CD14-positive monocyte (primary cell): ENCODE data around the gene MUC3A. TPM values are rescaled to one million over a fixed set of nuclear protein-coding genes. Genes with fewer than 3 reads are reported as not detected.
"Not testable (repeated sequence)": the region's sequence is repeated elsewhere in the genome, so short reads cannot be mapped to it uniquely, and the experiment has no call there.

ENCODE experiments used
- DNase-seq, 3 donors: peaks; one replicate each; pipeline ENCODE4 v3.0.0-alpha.2; 2011 to 2022
- H2AFZ ChIP-seq: 2 replicates; pipeline ENCODE4 v1.6.0; 2012; ENCODE audit warnings: mild to moderate bottlenecking, low read depth, low read length, inconsistent platforms; ENCODE audit not compliant: insufficient read depth, poor library complexity, severe bottlenecking
- H3K27ac ChIP-seq, 2 donors: 1 replicate in 1 of 2; 2 replicates in 1 of 2; pipeline ENCODE4 v1.5.1; 2012 to 2013; ENCODE audit warnings: low read length in 2 of 2, control low read depth in 1 of 2, inconsistent platforms in 1 of 2, low read depth in 1 of 2, mild to moderate bottlenecking in 1 of 2
- H3K27me3 ChIP-seq, 2 donors: one replicate each; pipeline versions ENCODE4 v1.6.0 to v1.6.1; 2011 to 2013; ENCODE audit warnings: low read length in 2 of 2; ENCODE audit not compliant: control insufficient read depth in 2 of 2, insufficient read depth in 2 of 2
- H3K36me3 ChIP-seq, 2 donors: replicated peaks in 1 of 2; 1 replicate in 1 of 2; 2 replicates in 1 of 2; pipeline versions ENCODE4 v1.5.1 to v1.6.1; 2012 to 2013; ENCODE audit warnings: low read length in 2 of 2, control low read depth in 1 of 2, inconsistent platforms in 1 of 2, mild to moderate bottlenecking in 1 of 2; ENCODE audit not compliant: insufficient read depth in 2 of 2, control insufficient read depth in 1 of 2
- H3K4me1 ChIP-seq, 2 donors: 1 replicate in 1 of 2; 2 replicates in 1 of 2; pipeline versions ENCODE4 v1.5.1 to v1.6.1; 2012 to 2013; ENCODE audit warnings: low read length in 2 of 2, control low read depth in 1 of 2, inconsistent platforms in 1 of 2, mild to moderate bottlenecking in 1 of 2, moderate library complexity in 1 of 2; ENCODE audit not compliant: insufficient read depth in 2 of 2, control insufficient read depth in 1 of 2
- H3K4me2 ChIP-seq: replicated peaks from 2 replicates; pipeline ENCODE3; 2012; ENCODE audit warnings: low read length, moderate library complexity, mild to moderate bottlenecking; ENCODE audit not compliant: poor library complexity, severe bottlenecking; ENCODE audit errors: extremely low read depth
- H3K4me3 ChIP-seq, 3 experiments: fragments of 200-600 bp in 1 of 3; sonication (generic) in 1 of 3; replicated peaks in 1 of 3; 1 replicate in 2 of 3; 2 replicates in 1 of 3; pipeline ENCODE4 v1.5.1; 2011 to 2013; ENCODE audit warnings: low read length in 3 of 3, mild to moderate bottlenecking in 3 of 3, control low read depth in 2 of 3, low read depth in 2 of 3, inconsistent platforms in 1 of 3, moderate library complexity in 1 of 3
- H3K79me2 ChIP-seq: 2 replicates; pipeline ENCODE4 v1.6.0; 2012; ENCODE audit warnings: mild to moderate bottlenecking, control low read depth, inconsistent platforms, low read length, moderate library complexity; ENCODE audit not compliant: insufficient read depth
- H3K9ac ChIP-seq: 2 replicates; pipeline ENCODE4 v1.6.0; 2017; ENCODE audit warnings: low read length, mild to moderate bottlenecking; ENCODE audit not compliant: insufficient read depth, poor library complexity, severe bottlenecking
- H3K9me3 ChIP-seq, 2 donors: replicated peaks in 1 of 2; 1 replicate in 1 of 2; 2 replicates in 1 of 2; pipeline versions ENCODE4 v1.5.1 to v1.6.1; 2012 to 2013; ENCODE audit warnings: low read length in 2 of 2, control low read depth in 1 of 2; ENCODE audit not compliant: control insufficient read depth in 1 of 2, insufficient read depth in 1 of 2
- H4K20me1 ChIP-seq: 2 replicates; pipeline ENCODE4 v1.6.0; 2012; ENCODE audit warnings: mild to moderate bottlenecking, low read length, control low read depth, moderate library complexity; ENCODE audit not compliant: insufficient read depth
- H3K27ac Mint-ChIP-seq, 7 donors: one replicate each; pipeline ENCODE4 v1.8.0; 2020; ENCODE audit warnings: mild to moderate bottlenecking in 7 of 7, mixed read lengths in 7 of 7, moderate library complexity in 6 of 7, inconsistent platforms in 2 of 7
- H3K27me3 Mint-ChIP-seq, 3 donors: one replicate each; pipeline ENCODE4 v1.8.0; 2021 to 2022; ENCODE audit warnings: low read depth in 3 of 3, mild to moderate bottlenecking in 3 of 3, mixed read lengths in 3 of 3, moderate library complexity in 3 of 3, inconsistent platforms in 1 of 3
- H3K36me3 Mint-ChIP-seq, 2 donors: one replicate each; pipeline ENCODE4 v1.8.0; 2020; ENCODE audit warnings: mixed read lengths in 2 of 2, inconsistent platforms in 1 of 2, mild to moderate bottlenecking in 1 of 2
- H3K4me1 Mint-ChIP-seq: one replicate; pipeline ENCODE4 v1.8.0; 2020; ENCODE audit warnings: mild to moderate bottlenecking, mixed read lengths
- H3K4me3 Mint-ChIP-seq, 2 donors: one replicate each; pipeline ENCODE4 v1.8.0; 2020; ENCODE audit warnings: mild to moderate bottlenecking in 2 of 2, mixed read lengths in 2 of 2, moderate library complexity in 1 of 2
- H3K9me3 Mint-ChIP-seq, 7 donors: one replicate each; pipeline ENCODE4 v1.8.0; 2020 to 2022; ENCODE audit warnings: mixed read lengths in 7 of 7, mild to moderate bottlenecking in 6 of 7, moderate library complexity in 6 of 7, inconsistent platforms in 2 of 7
- WGBS: methylation state at CpG from one replicate; pipeline ENCODE4 v1.1.5; 2013; ENCODE audit warnings: missing lambda C conversion rate; ENCODE audit not compliant: insufficient coverage; 5-methylcytosine and 5-hydroxymethylcytosine counted together
- intact Hi-C, 2 donors: fragments of 100-400 bp; cut with micrococcal nuclease; formaldehyde crosslinking; loops; one replicate each; pipeline versions ENCODE4 v1.15.0 to v1.15.1; 2023
- polyA plus RNA-seq, 3 donors: library from polyadenylated mRNA; depleted of rRNA in 1 of 3; unstranded in 2 of 3; stranded (reverse) in 1 of 3; fragments of 300-500 nt in 2 of 3; fragments of >200 nt in 1 of 3; fragmentation: Illumina TruSeq in 2 of 3; gene quantifications; 1 replicate in 2 of 3; 2 replicates in 1 of 3; pipeline ENCODE4 v1.2.3, GENCODE V29; 2012 to 2021
- TF ChIP-seq, protein P1 (sequence below): fragments of 200-600 bp; IDR thresholded peaks from one replicate; pipeline ENCODE4 v1.8.0; 2022; ENCODE audit warnings: antibody characterized with exemption, mild to moderate bottlenecking

The MUC3A gene
- polyA plus RNA-seq, 3 donors: not detected

GRCh38 chr7:100902638-100903037 is 46.7 kb upstream of the MUC3A start:
- peaks cover 0 to 20% of the 10 kb centered on the region in 2 donors for H3K27me3 ChIP-seq
- H3K4me1 ChIP-seq: no peaks in the 10 kb centered on the region
- WGBS: 43% methylated on average over 1 of the region's 7 CpGs

GRCh38 chr7:100908512-100908911 is 40.8 kb upstream of the MUC3A start:
- Histone ChIP-seq H2AFZ (no peak overlapping the region), H3K4me1 (peaks cover 14 to 25% of the 10 kb centered on the region in 2 donors), H3K4me2 (no peak overlapping the region), H3K9ac (no peak overlapping the region), H3K79me2 (no peaks in the 10 kb centered on the region), H3K27ac (no peak overlapping the region), H4K20me1 (no peaks in the 10 kb centered on the region), H3K4me3 (no peak overlapping the region), H3K9me3 (no peaks in the 10 kb centered on the region), H3K36me3 (no peaks in the 10 kb centered on the region), H3K27me3 (no peaks in the 10 kb centered on the region)
- Mint-ChIP-seq H3K27me3 (peaks cover 4 to 9% (median 5%) of the 10 kb centered on the region in 3 donors), H3K4me1 (peaks cover 21% of the 10 kb centered on the region), H3K27ac (no peak overlapping the region), H3K36me3 (no peaks in the 10 kb centered on the region), H3K9me3 (peaks cover 2 to 9% (median 3%) of the 10 kb centered on the region in 7 donors), H3K4me3 (no peak overlapping the region)
- no peak for DNase-seq
- TF ChIP-seq, protein P1, sequence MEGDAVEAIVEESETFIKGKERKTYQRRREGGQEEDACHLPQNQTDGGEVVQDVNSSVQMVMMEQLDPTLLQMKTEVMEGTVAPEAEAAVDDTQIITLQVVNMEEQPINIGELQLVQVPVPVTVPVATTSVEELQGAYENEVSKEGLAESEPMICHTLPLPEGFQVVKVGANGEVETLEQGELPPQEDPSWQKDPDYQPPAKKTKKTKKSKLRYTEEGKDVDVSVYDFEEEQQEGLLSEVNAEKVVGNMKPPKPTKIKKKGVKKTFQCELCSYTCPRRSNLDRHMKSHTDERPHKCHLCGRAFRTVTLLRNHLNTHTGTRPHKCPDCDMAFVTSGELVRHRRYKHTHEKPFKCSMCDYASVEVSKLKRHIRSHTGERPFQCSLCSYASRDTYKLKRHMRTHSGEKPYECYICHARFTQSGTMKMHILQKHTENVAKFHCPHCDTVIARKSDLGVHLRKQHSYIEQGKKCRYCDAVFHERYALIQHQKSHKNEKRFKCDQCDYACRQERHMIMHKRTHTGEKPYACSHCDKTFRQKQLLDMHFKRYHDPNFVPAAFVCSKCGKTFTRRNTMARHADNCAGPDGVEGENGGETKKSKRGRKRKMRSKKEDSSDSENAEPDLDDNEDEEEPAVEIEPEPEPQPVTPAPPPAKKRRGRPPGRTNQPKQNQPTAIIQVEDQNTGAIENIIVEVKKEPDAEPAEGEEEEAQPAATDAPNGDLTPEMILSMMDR: no peak
- intact Hi-C loops: no loop called here
- WGBS: 94% methylated on average over 2 of the region's 5 CpGs

More at GRCh38 chr7:100902638-100903037, 46.7 kb upstream of the MUC3A start:
- Histone ChIP-seq H3K27ac (no peak overlapping the region), H4K20me1 (no peaks in the 10 kb centered on the region), H3K4me3 (no peak overlapping the region), H3K4me2 (no peak overlapping the region), H3K9me3 (no peaks in the 10 kb centered on the region), H3K79me2 (no peaks in the 10 kb centered on the region), H2AFZ (no peak overlapping the region), H3K9ac (no peak overlapping the region), H3K36me3 (no peaks in the 10 kb centered on the region)
- intact Hi-C loops: no loop called here
- H3K9me3 Mint-ChIP-seq: peaks cover 0 to 3% (median 0%) of the 10 kb centered on the region in 7 donors
- TF ChIP-seq, protein P1: no peak
- H3K4me3 Mint-ChIP-seq: no peak overlapping the region
- H3K27ac Mint-ChIP-seq: no peak overlapping the region
- DNase-seq: no peak
- peaks cover 28 to 43% (median 35%) of the 10 kb centered on the region in 3 donors for H3K27me3 Mint-ChIP-seq
- no peaks in the 10 kb centered on the region for H3K36me3 Mint-ChIP-seq
- no peaks in the 10 kb centered on the region for H3K4me1 Mint-ChIP-seq

GRCh38 chr7:100910443-100910842 is 38.9 kb upstream of the MUC3A start:
- WGBS: 71% methylated on average over 1 of the region's 7 CpGs
- H4K20me1 ChIP-seq, H3K9ac ChIP-seq, H3K27me3 ChIP-seq, H3K4me3 ChIP-seq, H3K9me3 ChIP-seq, H3K36me3 ChIP-seq, H3K27me3 Mint-ChIP-seq, H2AFZ ChIP-seq, H3K36me3 Mint-ChIP-seq, H3K79me2 ChIP-seq, intact Hi-C loops: not testable (repeated sequence)
- peak; percentile 79 to 88 (median 79) for DNase-seq
- Mint-ChIP-seq H3K27ac (peak overlapping the region; percentile 80 to 97 (median 94)), H3K4me3 (peak overlapping the region in 1 of 2 donors; percentile 35), H3K4me1 (peaks cover 31% of the 10 kb centered on the region), H3K9me3 (peaks cover 2 to 11% (median 4%) of the 10 kb centered on the region in 7 donors)
- Histone ChIP-seq H3K27ac (peak overlapping the region; percentile 73 to 84), H3K4me2 (peak overlapping the region; percentile 11), H3K4me1 (peaks cover 21 to 33% of the 10 kb centered on the region in 2 donors)
